Kidney (tissue), 14 donors: ENCODE data around the gene SNAPC4. TPM values are rescaled to one million over a fixed set of nuclear protein-coding genes. Genes with fewer than 3 reads are reported as not detected.
A peak's percentile ranks its signal among the peaks of the same experiment; 100 is the strongest.

ENCODE experiments used
- DNase-seq, 5 donors: peaks; one replicate each; pipeline ENCODE4 v3.0.0-alpha.2; 2013 to 2020
- FAIRE-seq: peaks from 2 replicates; lab custom pipeline; 2012; peaks lifted over from hg19 to GRCh38; lab: Jason Lieb, UNC
- H3K27ac ChIP-seq, 2 donors: one replicate each; pipeline ENCODE4 v1.7.0; 2013; ENCODE audit warnings: low read depth in 2 of 2, low read length in 2 of 2, inconsistent platforms in 1 of 2
- H3K27me3 ChIP-seq: one replicate; pipeline ENCODE4 v1.7.1; 2013; ENCODE audit warnings: low read length, inconsistent platforms; ENCODE audit not compliant: control insufficient read depth, insufficient read depth
- H3K36me3 ChIP-seq, 3 donors: one replicate each; pipeline versions ENCODE4 v1.7.0 to v1.7.1; 2013; ENCODE audit warnings: low read length in 3 of 3, control low read depth in 1 of 3, inconsistent platforms in 1 of 3; ENCODE audit not compliant: insufficient read depth in 3 of 3, control insufficient read depth in 2 of 3
- H3K4me1 ChIP-seq, 3 donors: one replicate each; pipeline versions ENCODE4 v1.7.0 to v1.7.1; 2013; ENCODE audit warnings: low read length in 3 of 3, inconsistent platforms in 1 of 3, low read depth in 1 of 3; ENCODE audit not compliant: control insufficient read depth in 2 of 3, insufficient read depth in 2 of 3
- H3K4me3 ChIP-seq, 3 donors: one replicate each; pipeline versions ENCODE4 v1.7.0 to v1.8.1; 2013; ENCODE audit warnings: low read length in 3 of 3, control low read depth in 1 of 3, inconsistent platforms in 1 of 3
- H3K9ac ChIP-seq, 3 donors: one replicate each; pipeline versions ENCODE4 v1.7.0 to v1.7.1; 2013; ENCODE audit warnings: low read length in 3 of 3, control low read depth in 1 of 3, inconsistent platforms in 1 of 3
- H3K9me3 ChIP-seq, 3 donors: one replicate each; pipeline versions ENCODE4 v1.7.0 to v1.7.1; 2013; ENCODE audit warnings: low read length in 3 of 3, control low read depth in 1 of 3, inconsistent platforms in 1 of 3; ENCODE audit not compliant: control insufficient read depth in 2 of 3, insufficient read depth in 1 of 3
- intact Hi-C: fragments of 100-400 bp; cut with DNase I; formaldehyde crosslinking; loops from one replicate; pipeline ENCODE4 v1.11.1; 2022
- polyA plus RNA-seq: library from polyadenylated mRNA; stranded (reverse); fragments of 350-450 nt; fragmentation: Illumina TruSeq; extraction: RNeasy Lipid Tissue Mini Kit (QIAGEN cat#74804); gene quantifications from one replicate; pipeline ENCODE4 v1.2.3, GENCODE V29; 2014; ENCODE audit warnings: low read depth, low replicate concordance; ENCODE audit not compliant: insufficient read depth
- total RNA-seq: library from RNA; stranded (reverse); fragmentation: NEBNext Ultra II Directional; extraction: Animal tissue kit (Norgen Biotek cat#: 25700); gene quantifications from one replicate; pipeline ENCODE4 v1.2.1, GENCODE V29; 2021
- TF ChIP-seq, protein P1 (sequence below): IDR thresholded peaks from 3 replicates; pipeline ENCODE4 v1.5.1; 2012; ENCODE audit warnings: mild to moderate bottlenecking, moderate library complexity, borderline replicate concordance; ENCODE audit not compliant: insufficient read depth; ENCODE audit errors: extremely low read depth
- donor health status: control.
- donor health status: control.
- donor health status: control.
- donor health status: control.
- donor health status: control.
- donor health status: DM: yes; HTN: yes; CAD: no.
- donor health status: Normal renal cell carcinoma (clear cell type).

The SNAPC4 gene
- total and polyA plus RNA-seq, 2 donors from 2014 or later: 3.2 to 11.0 TPM

GRCh38 chr9:136441681-136442245 lies 41.8 kb upstream of the SNAPC4 start:
- H3K4me3 ChIP-seq: no peak overlapping the region
- DNase-seq (peak in 1 of 5 donors; percentile 71), FAIRE-seq (no peak)
- peaks cover 2 to 27% (median 22%) of the 10 kb centered on the region in 3 donors for H3K36me3 ChIP-seq
- intact Hi-C loops: no loop called here
- no peaks in the 10 kb centered on the region for H3K9me3 ChIP-seq
- TF ChIP-seq, protein P1, sequence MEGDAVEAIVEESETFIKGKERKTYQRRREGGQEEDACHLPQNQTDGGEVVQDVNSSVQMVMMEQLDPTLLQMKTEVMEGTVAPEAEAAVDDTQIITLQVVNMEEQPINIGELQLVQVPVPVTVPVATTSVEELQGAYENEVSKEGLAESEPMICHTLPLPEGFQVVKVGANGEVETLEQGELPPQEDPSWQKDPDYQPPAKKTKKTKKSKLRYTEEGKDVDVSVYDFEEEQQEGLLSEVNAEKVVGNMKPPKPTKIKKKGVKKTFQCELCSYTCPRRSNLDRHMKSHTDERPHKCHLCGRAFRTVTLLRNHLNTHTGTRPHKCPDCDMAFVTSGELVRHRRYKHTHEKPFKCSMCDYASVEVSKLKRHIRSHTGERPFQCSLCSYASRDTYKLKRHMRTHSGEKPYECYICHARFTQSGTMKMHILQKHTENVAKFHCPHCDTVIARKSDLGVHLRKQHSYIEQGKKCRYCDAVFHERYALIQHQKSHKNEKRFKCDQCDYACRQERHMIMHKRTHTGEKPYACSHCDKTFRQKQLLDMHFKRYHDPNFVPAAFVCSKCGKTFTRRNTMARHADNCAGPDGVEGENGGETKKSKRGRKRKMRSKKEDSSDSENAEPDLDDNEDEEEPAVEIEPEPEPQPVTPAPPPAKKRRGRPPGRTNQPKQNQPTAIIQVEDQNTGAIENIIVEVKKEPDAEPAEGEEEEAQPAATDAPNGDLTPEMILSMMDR: no peak
- H3K27ac ChIP-seq: no peak overlapping the region
- H3K4me1 ChIP-seq: peaks cover 0 to 14% (median 4%) of the 10 kb centered on the region in 3 donors
- no peaks in the 10 kb centered on the region for H3K27me3 ChIP-seq
- H3K9ac ChIP-seq: no peak overlapping the region

- H3K36me3 ChIP-seq: peaks cover 2 to 24% (median 18%) of the 10 kb centered on the region in 3 donors
- no peak for DNase-seq
- no peaks in the 10 kb centered on the region for H3K9me3 ChIP-seq
- FAIRE-seq: no peak
- peaks cover 0 to 15% (median 4%) of the 10 kb centered on the region in 3 donors for H3K4me1 ChIP-seq
- H3K9ac ChIP-seq: no peak overlapping the region
- intact Hi-C loops: no loop called here
- TF ChIP-seq, protein P1: no peak
- no peak overlapping the region for H3K27ac ChIP-seq
- H3K4me3 ChIP-seq: no peak overlapping the region
- no peaks in the 10 kb centered on the region for H3K27me3 ChIP-seq
Measured at GRCh38 chr9:136441191-136441680, 41.3 kb upstream of the SNAPC4 start.

- H3K27me3 ChIP-seq: no peaks in the 10 kb centered on the region
- peaks cover 0 to 16% (median 11%) of the 10 kb centered on the region in 3 donors for H3K36me3 ChIP-seq
- peak within 1 kb of the TSS in 2 of 3 donors; percentile 26 to 49 for H3K9ac ChIP-seq
- H3K4me3 ChIP-seq: peak within 1 kb of the TSS; percentile 9 to 62 (median 56)
- DNase-seq: peak; percentile 79 to 88 (median 85)
- no peak for FAIRE-seq
- intact Hi-C loops: no loop called here
- H3K9me3 ChIP-seq: no peaks in the 10 kb centered on the region
- TF ChIP-seq, protein P1: peak; percentile 34
- H3K27ac ChIP-seq: no peak within 1 kb of the TSS
- H3K4me1 ChIP-seq: peaks cover 0 to 15% (median 4%) of the 10 kb centered on the region in 3 donors
Measured at GRCh38 chr9:136439481-136440408, 39.8 kb upstream of the SNAPC4 start, which contains the start of gene INPP5E. Gene INPP5E (minus strand): TSS chr9:136439845. CDS start chr9:136439419, 426 bp downstream.
